ENCODE measurements around the gene MED14.

DNA sequence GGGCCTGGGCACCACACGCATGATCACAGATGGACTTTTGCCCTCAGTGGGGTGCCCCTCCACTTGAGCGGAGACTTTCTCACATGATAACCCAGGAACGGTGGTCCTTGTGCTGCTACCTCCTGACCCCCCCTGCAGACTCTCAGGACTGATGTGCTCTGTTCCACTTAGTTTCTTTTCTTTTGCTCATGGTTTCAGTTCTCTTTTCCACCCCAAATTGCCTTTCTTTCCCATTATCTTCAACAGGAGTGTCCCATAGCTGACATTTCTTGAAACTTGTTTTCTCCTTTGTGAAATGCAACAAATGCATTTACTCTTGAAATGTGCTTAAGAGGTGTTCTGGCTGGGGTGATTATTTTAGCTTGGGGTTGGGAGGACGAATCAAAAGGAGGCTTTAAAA lies 103.1 kb downstream of the MED14 start:
- TF ChIP-seq, protein P1, sequence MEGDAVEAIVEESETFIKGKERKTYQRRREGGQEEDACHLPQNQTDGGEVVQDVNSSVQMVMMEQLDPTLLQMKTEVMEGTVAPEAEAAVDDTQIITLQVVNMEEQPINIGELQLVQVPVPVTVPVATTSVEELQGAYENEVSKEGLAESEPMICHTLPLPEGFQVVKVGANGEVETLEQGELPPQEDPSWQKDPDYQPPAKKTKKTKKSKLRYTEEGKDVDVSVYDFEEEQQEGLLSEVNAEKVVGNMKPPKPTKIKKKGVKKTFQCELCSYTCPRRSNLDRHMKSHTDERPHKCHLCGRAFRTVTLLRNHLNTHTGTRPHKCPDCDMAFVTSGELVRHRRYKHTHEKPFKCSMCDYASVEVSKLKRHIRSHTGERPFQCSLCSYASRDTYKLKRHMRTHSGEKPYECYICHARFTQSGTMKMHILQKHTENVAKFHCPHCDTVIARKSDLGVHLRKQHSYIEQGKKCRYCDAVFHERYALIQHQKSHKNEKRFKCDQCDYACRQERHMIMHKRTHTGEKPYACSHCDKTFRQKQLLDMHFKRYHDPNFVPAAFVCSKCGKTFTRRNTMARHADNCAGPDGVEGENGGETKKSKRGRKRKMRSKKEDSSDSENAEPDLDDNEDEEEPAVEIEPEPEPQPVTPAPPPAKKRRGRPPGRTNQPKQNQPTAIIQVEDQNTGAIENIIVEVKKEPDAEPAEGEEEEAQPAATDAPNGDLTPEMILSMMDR (IDR thresholded peaks at IDR 0.05), result no peak
- no peak for TF ChIP-seq POLR2A (IDR thresholded peaks at IDR 0.05)
